Left renal pelvis (tissue), 4 donors: ENCODE measurements around the gene PLXNC1. TPM values are rescaled to one million over a fixed set of nuclear protein-coding genes. Genes with fewer than 3 reads are reported as not detected.

Experiments
- DNase-seq, 4 donors: peaks; one replicate each; pipeline ENCODE4 v3.0.0-alpha.2; 2013; ENCODE audit warnings: low read depth in 4 of 4, low spot score in 3 of 4
- polyA plus RNA-seq, 4 donors: library from polyadenylated mRNA; unstranded; fragments of 120-200 nt; gene quantifications; one replicate each; pipeline ENCODE4 v1.2.1, GENCODE V29; 2013; ENCODE audit not compliant: insufficient read length in 4 of 4

The PLXNC1 gene
- polyA plus RNA-seq, 4 donors: 7.1 to 15.6 (median 8.1) TPM

GRCh38 chr12:94229902-94230301, 81.5 kb downstream of the PLXNC1 start:
- no peak for DNase-seq

GRCh38 chr12:94230357-94230905, 82.1 kb downstream of the PLXNC1 start:
- DNase-seq: no peak

- DNase-seq: no peak
Measured at GRCh38 chr12:94231709-94232108, 83.3 kb downstream of the PLXNC1 start.

- DNase-seq: no peak
Measured at GRCh38 chr12:94235848-94236247, 87.5 kb downstream of the PLXNC1 start.

- no peak for DNase-seq
Measured at GRCh38 chr12:94239332-94239993, 91.1 kb downstream of the PLXNC1 start.

GRCh38 chr12:94240171-94240570, 91.8 kb downstream of the PLXNC1 start:
- no peak for DNase-seq

- no peak for DNase-seq
Measured at GRCh38 chr12:94242901-94243300, 94.5 kb downstream of the PLXNC1 start.

GRCh38 chr12:94244165-94245133, 96.1 kb downstream of the PLXNC1 start:
- DNase-seq: no peak

GRCh38 chr12:94245631-94246383, 97.4 kb downstream of the PLXNC1 start:
- no peak for DNase-seq

- no peak for DNase-seq
Measured at GRCh38 chr12:94247246-94247645, 98.9 kb downstream of the PLXNC1 start.

GRCh38 chr12:94248582-94248981, 100.2 kb downstream of the PLXNC1 start:
- no peak for DNase-seq

- DNase-seq: no peak
Measured at GRCh38 chr12:94250130-94250529, 101.8 kb downstream of the PLXNC1 start.

GRCh38 chr12:94254270-94254669, 105.9 kb downstream of the PLXNC1 start:
- DNase-seq: no peak

- no peak for DNase-seq
Measured at GRCh38 chr12:94255006-94255405, 106.6 kb downstream of the PLXNC1 start.

GRCh38 chr12:94255428-94255827, 107.1 kb downstream of the PLXNC1 start:
- DNase-seq: no peak

GRCh38 chr12:94258593-94258992, 110.2 kb downstream of the PLXNC1 start:
- no peak for DNase-seq

- no peak for DNase-seq
Measured at GRCh38 chr12:94260017-94260416, 111.6 kb downstream of the PLXNC1 start.

GRCh38 chr12:94260717-94261116, 112.3 kb downstream of the PLXNC1 start:
- no peak for DNase-seq

- no peak for DNase-seq
Measured at GRCh38 chr12:94261119-94261518, 112.7 kb downstream of the PLXNC1 start.

- peak in 2 of 4 donors; percentile 26 to 33 for DNase-seq
Measured at GRCh38 chr12:94261786-94262185, 113.4 kb downstream of the PLXNC1 start.
